ENCODE data around the gene LHFPL3.

- TF ChIP-seq CTCF (conservative IDR thresholded peaks at IDR 0.05; ENCODE audit: low read length) (no peak), EZH2phosphoT487 (IDR thresholded peaks at IDR 0.05; ENCODE audit: borderline replicate concordance, low read depth, low read length) (no peak)
Measured at GRCh38 chr7:104767113-104767512, 438.7 kb downstream of the LHFPL3 start.

Data from OCI-LY7 (cell line).